Measurements from ENCODE around the gene CREG2.

DNA sequence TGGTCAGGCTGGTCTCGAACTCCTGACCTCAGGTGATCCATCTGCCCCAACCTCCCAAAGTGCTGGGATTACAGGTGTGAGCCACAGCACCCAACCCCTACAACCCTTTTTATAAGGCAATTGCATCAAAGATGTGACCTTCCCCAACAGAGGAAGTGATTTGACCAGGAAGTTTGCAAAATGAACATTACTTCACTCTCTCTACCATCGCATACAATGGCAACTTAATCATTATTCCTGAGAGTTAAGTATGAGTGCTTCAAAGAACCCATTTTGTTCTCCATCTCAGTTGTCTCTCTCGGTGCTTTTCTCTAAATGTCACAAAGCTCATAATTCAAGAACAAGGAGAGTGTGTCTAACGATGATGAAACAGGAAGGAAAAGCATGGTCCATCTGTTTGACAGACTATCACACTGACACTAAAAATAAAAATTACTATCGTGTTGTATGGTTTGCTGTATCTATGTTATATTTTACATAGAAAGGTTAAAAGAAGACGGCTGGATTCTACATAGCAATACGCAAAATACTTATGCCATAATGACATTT is 18.1 kb upstream of the CREG2 start:
- no peak for TF ChIP-seq POLR2AphosphoS5 (IDR thresholded peaks at IDR 0.05)
- TF ChIP-seq, protein P1, sequence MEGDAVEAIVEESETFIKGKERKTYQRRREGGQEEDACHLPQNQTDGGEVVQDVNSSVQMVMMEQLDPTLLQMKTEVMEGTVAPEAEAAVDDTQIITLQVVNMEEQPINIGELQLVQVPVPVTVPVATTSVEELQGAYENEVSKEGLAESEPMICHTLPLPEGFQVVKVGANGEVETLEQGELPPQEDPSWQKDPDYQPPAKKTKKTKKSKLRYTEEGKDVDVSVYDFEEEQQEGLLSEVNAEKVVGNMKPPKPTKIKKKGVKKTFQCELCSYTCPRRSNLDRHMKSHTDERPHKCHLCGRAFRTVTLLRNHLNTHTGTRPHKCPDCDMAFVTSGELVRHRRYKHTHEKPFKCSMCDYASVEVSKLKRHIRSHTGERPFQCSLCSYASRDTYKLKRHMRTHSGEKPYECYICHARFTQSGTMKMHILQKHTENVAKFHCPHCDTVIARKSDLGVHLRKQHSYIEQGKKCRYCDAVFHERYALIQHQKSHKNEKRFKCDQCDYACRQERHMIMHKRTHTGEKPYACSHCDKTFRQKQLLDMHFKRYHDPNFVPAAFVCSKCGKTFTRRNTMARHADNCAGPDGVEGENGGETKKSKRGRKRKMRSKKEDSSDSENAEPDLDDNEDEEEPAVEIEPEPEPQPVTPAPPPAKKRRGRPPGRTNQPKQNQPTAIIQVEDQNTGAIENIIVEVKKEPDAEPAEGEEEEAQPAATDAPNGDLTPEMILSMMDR (IDR thresholded peaks at IDR 0.05), result no peak

All from esophagus muscularis mucosa (tissue), 3 donors.